Stimulated activated effector memory CD8-positive, alpha-beta T cell treated with anti-CD3 and anti-CD28 coated beads, Interleukin-12 subunit alpha, Interleukin-12 subunit beta, amount 100 ng/mL, for 72 hours (primary cell): ENCODE results near the gene CHAT.

ENCODE experiments used
- ATAC-seq: fragments of 150-1000 bp; cut with Tn5 transposase; 2 replicates; pipeline ENCODE4 v1.10.0; 2021
- DNase-seq, 2 donors: peaks; one replicate each; pipeline ENCODE4 v3.0.0; 2021 to 2022; ENCODE audit warnings: low spot score in 2 of 2
- H3K27ac Mint-ChIP-seq: one replicate; pipeline ENCODE4 v1.8.0; 2022; ENCODE audit warnings: mild to moderate bottlenecking, mixed read lengths
- H3K36me3 Mint-ChIP-seq: one replicate; pipeline ENCODE4 v1.8.0; 2022; ENCODE audit warnings: mild to moderate bottlenecking, mixed read lengths
- H3K4me1 Mint-ChIP-seq: one replicate; pipeline ENCODE4 v1.8.0; 2022; ENCODE audit warnings: mixed read lengths
- H3K4me3 Mint-ChIP-seq: one replicate; pipeline ENCODE4 v1.8.0; 2022; ENCODE audit warnings: mild to moderate bottlenecking, mixed read lengths
- H3K9me3 Mint-ChIP-seq: one replicate; pipeline ENCODE4 v1.8.0; 2022; ENCODE audit warnings: mixed read lengths

Gene CHAT

DNA sequence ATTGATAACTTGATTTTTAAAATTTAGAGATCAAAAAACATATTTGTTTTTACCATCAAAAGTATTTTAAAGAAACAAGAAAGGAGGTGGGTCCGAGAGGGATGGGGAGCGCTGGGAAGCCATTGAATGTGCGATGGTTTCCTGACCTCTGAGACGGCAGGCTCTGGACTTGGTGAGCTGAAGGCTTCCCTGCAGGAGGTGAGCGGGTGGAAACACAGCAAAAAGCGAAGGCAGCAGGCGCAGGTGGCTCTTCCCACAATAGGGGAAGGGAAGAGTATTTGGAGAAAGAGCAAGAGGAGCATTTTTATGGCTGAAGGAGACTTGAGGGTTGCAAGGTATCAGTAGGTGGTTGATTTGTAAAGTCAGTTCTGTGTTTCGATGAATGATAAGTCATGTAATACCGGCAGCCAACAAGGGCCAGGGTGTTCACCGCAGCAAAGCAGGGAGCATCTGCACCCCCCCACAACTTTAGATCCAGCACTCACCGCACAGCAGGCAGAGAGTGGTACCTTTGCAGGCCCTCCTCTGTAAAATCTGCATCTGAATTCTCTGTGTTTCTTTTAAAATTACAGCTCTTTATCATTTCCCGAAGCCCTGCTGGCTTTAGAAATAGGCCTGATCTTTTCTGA lies 76.2 kb downstream of the CHAT start:
- Mint-ChIP-seq H3K4me1 (no peaks in the 10 kb centered on the region), H3K9me3 (peaks cover 2% of the 10 kb centered on the region), H3K4me3 (no peak overlapping the region), H3K27ac (no peak overlapping the region), H3K36me3 (no peaks in the 10 kb centered on the region)
- ATAC-seq, result no peak
- DNase-seq, result no peak

DNA sequence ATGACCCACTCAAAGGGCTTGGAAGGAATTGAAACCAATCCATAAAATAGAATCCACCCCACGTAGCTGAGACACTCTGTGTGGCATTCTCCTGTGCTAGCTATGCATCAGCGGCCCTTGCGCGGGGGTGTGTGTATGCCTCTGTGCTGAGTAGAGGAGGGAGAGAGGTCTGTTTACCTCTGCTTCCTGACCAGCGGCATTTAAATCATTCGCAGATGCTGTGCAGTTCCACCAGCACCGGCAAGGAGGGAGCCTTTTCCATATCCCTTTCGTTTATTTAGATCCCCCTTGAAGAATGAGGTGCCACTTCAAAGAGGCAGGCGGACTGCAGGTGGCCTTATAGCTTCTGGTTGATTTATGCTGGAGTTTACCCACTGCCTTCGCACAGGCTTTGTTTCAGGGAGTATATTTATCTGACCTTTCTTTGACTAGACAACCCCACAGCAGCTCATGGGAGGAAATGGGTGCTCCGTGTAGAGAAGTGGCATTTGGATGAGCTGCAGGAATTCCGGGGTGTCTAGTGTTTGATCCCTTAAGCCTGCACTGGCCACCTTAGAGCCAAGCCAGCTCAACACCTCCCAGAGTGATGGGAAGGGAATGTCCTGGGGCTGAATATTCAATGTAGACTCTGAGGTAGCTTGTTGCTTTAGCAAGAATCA lies 77.0 kb downstream of the CHAT start:
- Mint-ChIP-seq H3K9me3 (peaks cover 2% of the 10 kb centered on the region), H3K4me1 (no peaks in the 10 kb centered on the region), H3K4me3 (no peak overlapping the region), H3K27ac (no peak overlapping the region), H3K36me3 (no peaks in the 10 kb centered on the region)
- DNase-seq, result no peak
- ATAC-seq, result peak; percentile 21

DNA sequence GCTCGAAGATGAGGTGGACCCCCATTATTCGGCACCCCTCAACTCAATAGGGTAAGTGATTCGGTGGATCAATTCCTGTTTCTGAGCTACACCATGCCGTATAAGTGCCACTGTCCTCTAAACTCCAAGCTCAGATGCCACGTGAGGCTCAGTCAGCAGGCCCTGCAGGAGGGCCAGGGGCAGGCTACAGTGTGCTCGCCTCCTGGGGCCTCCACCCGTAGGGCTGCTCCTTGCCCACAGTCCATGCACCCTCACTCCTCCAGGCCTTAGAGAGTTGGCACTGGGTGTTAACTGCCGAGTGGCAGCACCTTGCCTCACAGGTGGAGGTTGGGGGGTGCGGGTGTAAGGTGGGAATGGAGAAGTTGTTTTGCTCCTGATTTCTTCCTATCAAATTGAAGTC lies 77.8 kb downstream of the CHAT start:
- Mint-ChIP-seq H3K27ac (no peak overlapping the region), H3K36me3 (no peaks in the 10 kb centered on the region), H3K4me3 (no peak overlapping the region), H3K9me3 (peaks cover 2% of the 10 kb centered on the region), H3K4me1 (no peaks in the 10 kb centered on the region)
- DNase-seq (no peak), ATAC-seq (peak; percentile 43)

DNA sequence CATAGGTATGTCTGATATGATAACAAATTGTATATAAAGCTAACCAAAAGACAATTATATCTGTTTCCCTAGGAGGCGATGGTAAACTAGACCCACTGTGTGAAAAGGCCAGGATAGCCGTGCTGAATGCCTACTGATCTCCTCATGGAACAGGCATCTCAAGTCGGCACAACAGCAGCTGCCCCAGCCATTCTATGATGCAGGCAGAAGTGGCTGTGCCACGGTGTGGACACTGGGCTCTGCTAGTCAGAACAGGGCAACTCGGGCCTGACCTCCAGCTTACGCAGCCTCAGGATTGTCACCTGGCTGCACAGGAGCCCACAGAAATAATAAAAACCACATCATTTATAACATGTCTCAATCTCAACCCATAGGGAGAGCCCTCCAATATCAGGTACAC lies 80.6 kb downstream of the CHAT start:
- H3K36me3 Mint-ChIP-seq, result no peaks in the 10 kb centered on the region
- no peak for ATAC-seq
- H3K27ac Mint-ChIP-seq, result no peak overlapping the region
- no peaks in the 10 kb centered on the region for H3K9me3 Mint-ChIP-seq
- DNase-seq, result no peak
- H3K4me3 Mint-ChIP-seq, result no peak overlapping the region
- H3K4me1 Mint-ChIP-seq, result no peaks in the 10 kb centered on the region

DNA sequence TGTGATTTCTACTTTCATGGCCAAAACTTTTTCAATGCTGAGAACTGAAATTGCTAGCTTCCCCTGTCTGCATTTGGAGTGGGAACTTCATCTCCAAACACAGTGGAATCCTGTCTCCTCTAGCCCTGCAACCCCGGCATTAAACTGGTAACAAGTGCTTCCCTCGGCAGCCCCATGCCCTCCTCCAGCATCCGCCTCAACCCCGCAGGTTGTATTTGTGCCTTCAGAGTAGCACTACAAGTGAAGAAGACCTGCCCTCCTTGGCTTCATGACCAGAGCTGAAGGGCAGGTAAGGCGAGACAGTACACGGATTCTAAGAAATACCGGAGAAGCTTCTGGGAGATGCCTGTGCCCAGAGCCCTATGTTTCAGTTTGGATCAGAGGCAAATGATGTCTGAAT lies 82.5 kb downstream of the CHAT start:
- Mint-ChIP-seq H3K4me3 (no peak overlapping the region), H3K9me3 (no peaks in the 10 kb centered on the region), H3K36me3 (no peaks in the 10 kb centered on the region), H3K27ac (no peak overlapping the region), H3K4me1 (no peaks in the 10 kb centered on the region)
- DNase-seq (no peak), ATAC-seq (no peak)

DNA sequence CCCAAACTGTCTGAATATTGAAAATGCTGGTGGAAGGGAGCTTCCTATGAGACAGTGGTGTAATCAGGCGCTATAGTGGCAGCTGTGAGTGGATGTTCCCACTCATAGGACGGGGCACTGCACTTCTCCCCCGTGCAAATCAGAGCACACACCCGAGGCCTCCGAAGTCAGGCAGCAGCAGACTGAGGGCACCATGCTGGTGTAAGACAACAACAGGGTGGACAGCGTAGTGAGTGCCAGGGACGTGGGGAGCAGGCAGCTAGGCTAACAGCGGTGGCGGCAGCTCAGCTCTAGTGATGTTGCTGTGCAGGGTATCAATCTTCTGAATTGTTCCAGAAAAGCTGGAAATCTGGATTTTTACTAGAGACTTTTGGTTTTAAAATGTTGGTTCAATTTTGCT lies 84.8 kb downstream of the CHAT start:
- no peaks in the 10 kb centered on the region for H3K36me3 Mint-ChIP-seq
- no peaks in the 10 kb centered on the region for H3K9me3 Mint-ChIP-seq
- H3K4me1 Mint-ChIP-seq, result no peaks in the 10 kb centered on the region
- ATAC-seq (no peak), DNase-seq (no peak)
- H3K27ac Mint-ChIP-seq, result no peak overlapping the region
- H3K4me3 Mint-ChIP-seq, result no peak overlapping the region

DNA sequence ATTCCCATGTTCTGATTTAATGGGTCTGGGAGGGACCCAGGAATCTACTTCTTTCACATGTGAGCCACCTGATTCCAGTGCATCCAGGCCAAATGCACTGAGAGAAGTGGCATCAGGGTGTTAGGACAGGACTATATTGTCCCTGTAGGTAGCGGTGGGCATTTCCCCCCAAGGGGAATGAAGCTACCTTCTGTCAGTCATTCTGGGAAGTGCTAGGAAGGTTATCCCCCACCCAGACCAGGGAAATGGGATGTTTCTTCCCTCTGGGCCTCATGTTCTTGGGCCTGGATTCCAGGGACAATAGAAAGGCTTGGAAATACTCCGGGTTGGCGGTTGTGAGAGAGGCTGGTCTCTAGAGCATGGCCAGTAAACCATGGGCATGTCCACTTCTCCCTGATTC lies 86.4 kb downstream of the CHAT start:
- no peak overlapping the region for H3K4me3 Mint-ChIP-seq
- no peaks in the 10 kb centered on the region for H3K4me1 Mint-ChIP-seq
- H3K27ac Mint-ChIP-seq, result no peak overlapping the region

DNA sequence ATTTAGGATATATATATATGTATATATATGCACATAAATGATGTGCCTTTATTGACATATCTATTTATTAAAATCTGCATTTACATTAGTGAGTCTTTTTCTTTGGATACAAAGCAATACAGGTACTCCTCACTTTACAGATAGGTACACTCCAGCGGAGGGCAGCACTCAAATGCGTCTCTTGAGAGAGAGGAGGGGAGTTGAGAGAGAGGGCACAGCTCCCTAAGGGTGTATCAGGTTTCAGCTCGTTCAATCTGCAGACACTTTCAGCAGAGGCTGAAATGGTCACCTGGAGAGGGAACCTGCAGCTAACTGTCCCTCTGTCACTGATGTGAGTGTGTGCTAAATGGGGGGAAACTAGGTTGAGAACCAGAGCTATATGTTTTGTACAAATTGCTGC lies 87.2 kb downstream of the CHAT start:
- Mint-ChIP-seq H3K4me3 (no peak overlapping the region), H3K27ac (no peak overlapping the region), H3K9me3 (peaks cover 2% of the 10 kb centered on the region), H3K4me1 (no peaks in the 10 kb centered on the region), H3K36me3 (no peaks in the 10 kb centered on the region)
- no peak for ATAC-seq
- DNase-seq, result no peak

More for the DNA sequence above, 86.4 kb downstream of the CHAT start:
- DNase-seq, result no peak
- H3K9me3 Mint-ChIP-seq, result no peaks in the 10 kb centered on the region
- ATAC-seq, result no peak
- H3K36me3 Mint-ChIP-seq, result no peaks in the 10 kb centered on the region

DNA sequence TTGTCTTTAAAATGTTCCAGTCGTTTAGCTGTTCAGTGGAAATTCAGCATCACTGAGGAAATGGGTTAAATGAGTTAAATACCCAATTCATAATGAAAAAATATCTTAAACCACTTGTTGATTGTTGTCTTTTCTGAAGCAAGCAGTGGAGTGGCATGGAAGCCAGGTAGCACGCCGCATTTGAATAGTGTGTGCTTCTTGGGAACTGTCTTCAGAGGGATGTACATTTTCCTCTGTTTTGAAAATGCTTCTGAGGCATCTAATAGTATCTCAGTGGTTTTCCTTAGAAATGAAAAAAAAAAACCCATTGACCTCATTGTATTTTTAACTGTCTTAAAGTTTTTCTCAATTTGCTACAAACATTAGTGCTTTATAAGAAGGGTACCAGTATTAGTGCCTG lies 93.7 kb downstream of the CHAT start:
- no peak for ATAC-seq
- no peak overlapping the region for H3K27ac Mint-ChIP-seq
- H3K36me3 Mint-ChIP-seq, result no peaks in the 10 kb centered on the region
- no peak for DNase-seq
- no peak overlapping the region for H3K4me3 Mint-ChIP-seq
- H3K4me1 Mint-ChIP-seq, result no peaks in the 10 kb centered on the region
- H3K9me3 Mint-ChIP-seq, result peaks cover 2% of the 10 kb centered on the region

DNA sequence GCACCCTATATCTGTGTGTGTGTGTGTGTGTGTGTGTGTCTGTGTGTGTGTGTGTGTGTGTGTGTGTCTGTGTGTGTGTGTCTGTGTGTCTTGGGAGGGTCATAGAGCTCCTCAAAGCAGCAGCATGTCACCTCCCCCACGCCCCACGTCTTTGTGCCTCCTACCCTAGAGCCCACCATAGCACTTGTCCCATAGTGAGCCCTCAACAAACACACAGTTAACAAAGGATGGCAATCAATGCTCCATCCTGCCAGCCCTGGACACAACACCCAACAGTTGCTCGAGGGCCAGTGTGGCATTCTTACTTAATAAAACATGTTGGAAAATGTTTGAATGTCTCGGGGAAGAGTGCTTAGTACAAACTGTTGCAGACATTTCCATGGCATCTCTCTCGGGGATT lies 96.1 kb downstream of the CHAT start:
- ATAC-seq, result no peak
- H3K4me3 Mint-ChIP-seq, result no peak overlapping the region
- H3K27ac Mint-ChIP-seq, result no peak overlapping the region
- peaks cover 2% of the 10 kb centered on the region for H3K9me3 Mint-ChIP-seq
- no peak for DNase-seq
- H3K4me1 Mint-ChIP-seq, result no peaks in the 10 kb centered on the region
- no peaks in the 10 kb centered on the region for H3K36me3 Mint-ChIP-seq

DNA sequence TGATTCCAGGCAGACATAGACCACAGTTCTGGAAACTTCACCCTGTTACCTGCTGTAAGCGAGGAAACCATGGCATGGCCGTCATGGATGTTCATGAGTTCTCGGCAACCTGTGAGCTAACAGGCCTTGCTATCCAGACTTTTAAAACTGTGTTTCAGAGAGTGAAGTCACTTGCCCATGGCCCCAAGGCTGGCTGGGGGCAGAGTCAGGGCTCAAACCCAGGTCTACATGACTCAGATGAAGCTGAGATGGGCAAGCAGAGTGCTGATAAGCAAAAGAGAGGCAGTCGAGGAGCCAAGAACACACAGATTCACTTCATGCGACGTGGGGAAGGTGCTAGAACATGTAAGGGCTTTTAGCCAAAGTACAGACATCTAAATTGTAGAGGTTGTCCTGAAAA lies 97.1 kb downstream of the CHAT start:
- no peak for ATAC-seq
- Mint-ChIP-seq H3K9me3 (no peaks in the 10 kb centered on the region), H3K36me3 (no peaks in the 10 kb centered on the region), H3K4me1 (no peaks in the 10 kb centered on the region), H3K27ac (no peak overlapping the region), H3K4me3 (no peak overlapping the region)
- no peak for DNase-seq

DNA sequence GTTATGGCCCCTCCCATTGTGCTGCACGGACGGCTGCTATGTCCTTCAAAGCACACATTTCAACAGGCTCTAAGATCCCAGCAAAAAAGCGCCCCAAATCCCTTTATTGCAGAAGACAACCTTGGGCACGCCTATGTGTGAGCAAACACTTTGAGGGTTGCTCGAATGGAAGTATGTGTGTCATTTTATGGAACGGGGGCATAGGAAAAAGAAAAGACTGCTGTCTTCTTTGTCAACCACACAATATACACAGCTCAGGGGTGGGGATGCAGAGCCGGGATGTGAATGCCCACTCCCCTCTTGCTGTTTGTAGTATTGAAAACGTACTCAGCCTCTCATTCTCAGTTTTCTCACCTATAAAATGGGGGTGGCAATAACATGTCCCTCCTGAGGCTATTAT lies 97.6 kb downstream of the CHAT start:
- H3K4me3 Mint-ChIP-seq, result no peak overlapping the region
- H3K9me3 Mint-ChIP-seq, result no peaks in the 10 kb centered on the region
- H3K27ac Mint-ChIP-seq, result no peak overlapping the region
- DNase-seq, result no peak
- no peaks in the 10 kb centered on the region for H3K4me1 Mint-ChIP-seq
- ATAC-seq, result no peak
- no peaks in the 10 kb centered on the region for H3K36me3 Mint-ChIP-seq

DNA sequence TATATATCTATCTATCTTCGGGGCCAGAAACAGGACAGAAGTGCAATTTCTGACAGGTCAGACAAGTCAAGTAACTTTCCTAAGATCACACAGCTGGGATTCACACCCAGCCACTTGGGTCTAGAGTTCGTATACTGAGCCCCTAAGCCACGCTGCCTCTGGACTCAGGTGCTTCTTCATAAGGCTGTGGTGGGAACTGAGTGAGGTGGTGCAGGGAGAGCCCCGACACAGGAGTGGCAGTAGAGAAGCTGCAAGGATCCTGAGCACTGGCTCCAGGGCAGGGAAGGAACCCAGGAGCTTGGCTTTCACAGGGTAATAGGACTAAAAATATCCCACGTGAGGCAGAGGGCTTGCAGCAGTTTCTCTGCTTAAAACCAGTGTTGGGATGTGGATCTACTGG lies 99.4 kb downstream of the CHAT start:
- Mint-ChIP-seq H3K4me1 (no peaks in the 10 kb centered on the region), H3K27ac (no peak overlapping the region), H3K4me3 (no peak overlapping the region), H3K9me3 (peaks cover 3% of the 10 kb centered on the region), H3K36me3 (no peaks in the 10 kb centered on the region)
- no peak for DNase-seq
- no peak for ATAC-seq
